Measurements from ENCODE around the gene RAB30.
A peak's percentile ranks its signal among the peaks of the same experiment; 100 is the strongest.
"Not testable (repeated sequence)": the region's sequence is repeated elsewhere in the genome, so short reads cannot be mapped to it uniquely, and the experiment has no call there.

RAB30 gene

GRCh38 chr11:83009999-83010398, 61.7 kb downstream of the RAB30 start:
- no peak overlapping the region for H3K27ac ChIP-seq (ENCODE audit: low read depth, low read length, severe bottlenecking)
- H3K4me3 ChIP-seq (ENCODE audit: extremely low read depth, insufficient read depth, low read length, poor library complexity, severe bottlenecking): no peak overlapping the region
- WGBS, 2 experiments (ENCODE audit: insufficient coverage in 2 of 2): 100% methylated on average over 2 of the region's 2 CpGs; no CpG with 5 or more reads in 1 of the 2 experiments
- H3K36me3 ChIP-seq (ENCODE audit: control insufficient read depth, insufficient read depth, low read length): peaks cover 5% of the 10 kb centered on the region
- H3K9me3 ChIP-seq (ENCODE audit: control insufficient read depth, low read length): no peaks in the 10 kb centered on the region
- H3K4me1 ChIP-seq (ENCODE audit: control insufficient read depth, insufficient read depth, low read length, poor library complexity, severe bottlenecking): peaks cover 38% of the 10 kb centered on the region

- H3K27ac ChIP-seq (ENCODE audit: low read depth, low read length, severe bottlenecking); H3K4me3 ChIP-seq (ENCODE audit: extremely low read depth, insufficient read depth, low read length, poor library complexity, severe bottlenecking); H3K9me3 ChIP-seq (ENCODE audit: control insufficient read depth, low read length); H3K36me3 ChIP-seq (ENCODE audit: control insufficient read depth, insufficient read depth, low read length): not testable (repeated sequence)
- peaks cover 38% of the 10 kb centered on the region for H3K4me1 ChIP-seq (ENCODE audit: control insufficient read depth, insufficient read depth, low read length, poor library complexity, severe bottlenecking)
- 94 to 98% methylated on average over 8 to 10 of the region's 10 CpGs for WGBS, 2 experiments (ENCODE audit: insufficient coverage in 2 of 2)
Observed at GRCh38 chr11:83009136-83009535, 62.6 kb downstream of the RAB30 start.

GRCh38 chr11:83008581-83008923, 63.1 kb downstream of the RAB30 start:
- 100% methylated on average over 1 of the region's 2 CpGs; no CpG with 5 or more reads in 1 of the 2 experiments for WGBS, 2 experiments (ENCODE audit: insufficient coverage in 2 of 2)
- Histone ChIP-seq H3K9me3 (ENCODE audit: control insufficient read depth, low read length) (no peaks in the 10 kb centered on the region), H3K27ac (ENCODE audit: low read depth, low read length, severe bottlenecking) (peak overlapping the region; percentile 90), H3K4me1 (ENCODE audit: control insufficient read depth, insufficient read depth, low read length, poor library complexity, severe bottlenecking) (peaks cover 38% of the 10 kb centered on the region), H3K36me3 (ENCODE audit: control insufficient read depth, insufficient read depth, low read length) (peaks cover 5% of the 10 kb centered on the region), H3K4me3 (ENCODE audit: extremely low read depth, insufficient read depth, low read length, poor library complexity, severe bottlenecking) (no peak overlapping the region)

GRCh38 chr11:83007909-83008580, 63.7 kb downstream of the RAB30 start:
- no peaks in the 10 kb centered on the region for H3K9me3 ChIP-seq (ENCODE audit: control insufficient read depth, low read length)
- H3K4me1 ChIP-seq (ENCODE audit: control insufficient read depth, insufficient read depth, low read length, poor library complexity, severe bottlenecking): peaks cover 38% of the 10 kb centered on the region
- peak overlapping the region; percentile 90 for H3K27ac ChIP-seq (ENCODE audit: low read depth, low read length, severe bottlenecking)
- WGBS, 2 experiments (ENCODE audit: insufficient coverage in 2 of 2): 34 to 44% methylated on average over 5 to 6 of the region's 6 CpGs
- peaks cover 5% of the 10 kb centered on the region for H3K36me3 ChIP-seq (ENCODE audit: control insufficient read depth, insufficient read depth, low read length)
- no peak overlapping the region for H3K4me3 ChIP-seq (ENCODE audit: extremely low read depth, insufficient read depth, low read length, poor library complexity, severe bottlenecking)

- Histone ChIP-seq H3K4me3 (ENCODE audit: extremely low read depth, insufficient read depth, low read length, poor library complexity, severe bottlenecking) (no peak overlapping the region), H3K4me1 (ENCODE audit: control insufficient read depth, insufficient read depth, low read length, poor library complexity, severe bottlenecking) (peaks cover 33% of the 10 kb centered on the region), H3K27ac (ENCODE audit: low read depth, low read length, severe bottlenecking) (peak overlapping the region; percentile 90), H3K9me3 (ENCODE audit: control insufficient read depth, low read length) (no peaks in the 10 kb centered on the region), H3K36me3 (ENCODE audit: control insufficient read depth, insufficient read depth, low read length) (peaks cover 5% of the 10 kb centered on the region)
- WGBS, 2 experiments (ENCODE audit: insufficient coverage in 2 of 2): 87 to 93% methylated on average over 3 to 4 of the region's 5 CpGs
Observed at GRCh38 chr11:83007477-83007876, 64.2 kb downstream of the RAB30 start.

- peaks cover 27% of the 10 kb centered on the region for H3K4me1 ChIP-seq (ENCODE audit: control insufficient read depth, insufficient read depth, low read length, poor library complexity, severe bottlenecking)
- WGBS, 2 experiments (ENCODE audit: insufficient coverage in 2 of 2): 100% methylated on average over 1 of the region's 1 CpG; no CpG with 5 or more reads in 1 of the 2 experiments
- no peak overlapping the region for H3K4me3 ChIP-seq (ENCODE audit: extremely low read depth, insufficient read depth, low read length, poor library complexity, severe bottlenecking)
- H3K9me3 ChIP-seq (ENCODE audit: control insufficient read depth, low read length): no peaks in the 10 kb centered on the region
- peaks cover 5% of the 10 kb centered on the region for H3K36me3 ChIP-seq (ENCODE audit: control insufficient read depth, insufficient read depth, low read length)
- H3K27ac ChIP-seq (ENCODE audit: low read depth, low read length, severe bottlenecking): no peak overlapping the region
Observed at GRCh38 chr11:83006877-83007330, 64.8 kb downstream of the RAB30 start.

- 100% methylated on average over 1 of the region's 2 CpGs; no CpG with 5 or more reads in 1 of the 2 experiments for WGBS, 2 experiments (ENCODE audit: insufficient coverage in 2 of 2)
- H3K9me3 ChIP-seq (ENCODE audit: control insufficient read depth, low read length): no peaks in the 10 kb centered on the region
- peaks cover 22% of the 10 kb centered on the region for H3K4me1 ChIP-seq (ENCODE audit: control insufficient read depth, insufficient read depth, low read length, poor library complexity, severe bottlenecking)
- H3K4me3 ChIP-seq (ENCODE audit: extremely low read depth, insufficient read depth, low read length, poor library complexity, severe bottlenecking): no peak overlapping the region
- H3K36me3 ChIP-seq (ENCODE audit: control insufficient read depth, insufficient read depth, low read length): peaks cover 3% of the 10 kb centered on the region
- no peak overlapping the region for H3K27ac ChIP-seq (ENCODE audit: low read depth, low read length, severe bottlenecking)
Observed at GRCh38 chr11:83004746-83005556, 66.7 kb downstream of the RAB30 start.

GRCh38 chr11:83002522-83002921, 69.2 kb downstream of the RAB30 start:
- H3K27ac ChIP-seq (ENCODE audit: low read depth, low read length, severe bottlenecking): no peak overlapping the region
- peaks cover 18% of the 10 kb centered on the region for H3K4me1 ChIP-seq (ENCODE audit: control insufficient read depth, insufficient read depth, low read length, poor library complexity, severe bottlenecking)
- no peaks in the 10 kb centered on the region for H3K9me3 ChIP-seq (ENCODE audit: control insufficient read depth, low read length)
- 95 to 100% methylated on average over 2 of the region's 3 CpGs for WGBS, 2 experiments (ENCODE audit: insufficient coverage in 2 of 2)
- H3K36me3 ChIP-seq (ENCODE audit: control insufficient read depth, insufficient read depth, low read length): no peaks in the 10 kb centered on the region
- H3K4me3 ChIP-seq (ENCODE audit: extremely low read depth, insufficient read depth, low read length, poor library complexity, severe bottlenecking): no peak overlapping the region

GRCh38 chr11:83002053-83002452, 69.6 kb downstream of the RAB30 start:
- no peaks in the 10 kb centered on the region for H3K36me3 ChIP-seq (ENCODE audit: control insufficient read depth, insufficient read depth, low read length)
- H3K27ac ChIP-seq (ENCODE audit: low read depth, low read length, severe bottlenecking): no peak overlapping the region
- peaks cover 18% of the 10 kb centered on the region for H3K4me1 ChIP-seq (ENCODE audit: control insufficient read depth, insufficient read depth, low read length, poor library complexity, severe bottlenecking)
- no peaks in the 10 kb centered on the region for H3K9me3 ChIP-seq (ENCODE audit: control insufficient read depth, low read length)
- WGBS, 2 experiments (ENCODE audit: insufficient coverage in 2 of 2): 68 to 83% methylated on average over 3 of the region's 3 CpGs
- H3K4me3 ChIP-seq (ENCODE audit: extremely low read depth, insufficient read depth, low read length, poor library complexity, severe bottlenecking): no peak overlapping the region

GRCh38 chr11:83000381-83000780, 71.3 kb downstream of the RAB30 start:
- H3K9me3 ChIP-seq (ENCODE audit: control insufficient read depth, low read length): no peaks in the 10 kb centered on the region
- no peak overlapping the region for H3K4me3 ChIP-seq (ENCODE audit: extremely low read depth, insufficient read depth, low read length, poor library complexity, severe bottlenecking)
- 100% methylated on average over 1 of the region's 6 CpGs for WGBS, 2 experiments (ENCODE audit: insufficient coverage in 2 of 2)
- H3K4me1 ChIP-seq (ENCODE audit: control insufficient read depth, insufficient read depth, low read length, poor library complexity, severe bottlenecking): peaks cover 20% of the 10 kb centered on the region
- peaks cover 5% of the 10 kb centered on the region for H3K36me3 ChIP-seq (ENCODE audit: control insufficient read depth, insufficient read depth, low read length)
- no peak overlapping the region for H3K27ac ChIP-seq (ENCODE audit: low read depth, low read length, severe bottlenecking)

GRCh38 chr11:82999232-82999631, 72.5 kb downstream of the RAB30 start:
- Histone ChIP-seq H3K36me3 (ENCODE audit: control insufficient read depth, insufficient read depth, low read length) (peaks cover 12% of the 10 kb centered on the region), H3K4me1 (ENCODE audit: control insufficient read depth, insufficient read depth, low read length, poor library complexity, severe bottlenecking) (peaks cover 25% of the 10 kb centered on the region)

More at GRCh38 chr11:82999232-82999631, 72.5 kb downstream of the RAB30 start:
- Histone ChIP-seq H3K9me3 (ENCODE audit: control insufficient read depth, low read length) (no peaks in the 10 kb centered on the region), H3K27ac (ENCODE audit: low read depth, low read length, severe bottlenecking) (no peak overlapping the region), H3K4me3 (ENCODE audit: extremely low read depth, insufficient read depth, low read length, poor library complexity, severe bottlenecking) (no peak overlapping the region)
